ENCODE data around the gene TBX10. TPM values are rescaled to one million over a fixed set of nuclear protein-coding genes. Genes with fewer than 3 reads are reported as not detected.

The TBX10 gene
- total and polyA plus RNA-seq, 9 donors: not detected

Small RNAs within 50 kb of the gene (small RNA-seq; reads per million reads assigned to genes)
- not detected for gene AP003385.3
- not detected for gene RPL37P2

Other genes starting within 250 kb of the TBX10 start
- 10 to 100 TPM; 13.9 to 51.7 (median 23.5) TPM for gene RAD9A, start 247.8 kb downstream of the TBX10 start, total RNA-seq
- 10 to 100 TPM in 1 of 2 donors, 1 to 10 TPM in 1; 3.1 to 20.3 TPM for gene RAD9A, start 247.8 kb downstream of the TBX10 start, polyA plus RNA-seq
- gene PPP1CA, start 237.9 kb downstream of the TBX10 start, total RNA-seq: 10 to 100 TPM; 32.2 to 86.9 (median 55.5) TPM
- gene PPP1CA, start 237.9 kb downstream of the TBX10 start, polyA plus RNA-seq: 10 to 100 TPM; 43.7 to 54.9 TPM
- gene TBC1D10C, start 235.7 kb downstream of the TBX10 start, total RNA-seq: 1 to 10 TPM in 3 of 7 donors, under 1 TPM in 4; 0.15 to 2.0 (median 1.00) TPM
- gene TBC1D10C, start 235.7 kb downstream of the TBX10 start, polyA plus RNA-seq: 1 to 10 TPM in 1 of 2 donors, under 1 TPM in 1; 0.32 to 1.6 TPM
- 10 to 100 TPM in 1 of 7 donors, 1 to 10 TPM in 1, under 1 TPM in 5; 0.12 to 13.2 (median 0.66) TPM for gene CARNS1, start 224.1 kb downstream of the TBX10 start, total RNA-seq
- under 1 TPM; 0.45 to 0.58 TPM for gene CARNS1, start 224.1 kb downstream of the TBX10 start, polyA plus RNA-seq
- gene RPS6KB2, start 211.3 kb downstream of the TBX10 start, total RNA-seq: 10 to 100 TPM; 24.8 to 38.6 (median 33.1) TPM
- gene RPS6KB2, start 211.3 kb downstream of the TBX10 start, polyA plus RNA-seq: 10 to 100 TPM; 10.4 to 38.2 TPM
- 10 to 100 TPM in 1 of 7 donors, 1 to 10 TPM in 6; 2.4 to 10.7 (median 3.2) TPM for gene PTPRCAP, start 202.1 kb downstream of the TBX10 start, total RNA-seq
- gene PTPRCAP, start 202.1 kb downstream of the TBX10 start, polyA plus RNA-seq: 1 to 10 TPM in 1 of 2 donors, not detected in 1; 7.2 TPM
- gene CORO1B, start 196.3 kb downstream of the TBX10 start, total RNA-seq: 10 to 100 TPM; 31.1 to 80.5 (median 60.8) TPM
- 10 to 100 TPM in 1 of 2 donors, 1 to 10 TPM in 1; 2.8 to 74.3 TPM for gene CORO1B, start 196.3 kb downstream of the TBX10 start, polyA plus RNA-seq
- under 1 TPM in 1 of 7 donors, not detected in 6; 0.15 TPM for gene GPR152, start 187.0 kb downstream of the TBX10 start, total RNA-seq
- gene GPR152, start 187.0 kb downstream of the TBX10 start, polyA plus RNA-seq: not detected
- 1 to 10 TPM in 4 of 7 donors, under 1 TPM in 2, not detected in 1; 0.13 to 2.1 (median 1.2) TPM for gene CABP4, start 184.4 kb downstream of the TBX10 start, total RNA-seq
- gene CABP4, start 184.4 kb downstream of the TBX10 start, polyA plus RNA-seq: under 1 TPM; 0.62 to 0.92 TPM
- 10 to 100 TPM; 37.6 to 69.8 (median 44.8) TPM for gene TMEM134, start 170.5 kb downstream of the TBX10 start, total RNA-seq
- 10 to 100 TPM in 1 of 2 donors, 1 to 10 TPM in 1; 2.7 to 44.3 TPM for gene TMEM134, start 170.5 kb downstream of the TBX10 start, polyA plus RNA-seq
- gene AIP, start 156.7 kb downstream of the TBX10 start, total RNA-seq: 100 to 1,000 TPM in 1 of 7 donors, 10 to 100 TPM in 6; 49.1 to 103 (median 65.4) TPM
- gene AIP, start 156.7 kb downstream of the TBX10 start, polyA plus RNA-seq: 100 to 1,000 TPM in 1 of 2 donors, 10 to 100 TPM in 1; 33.5 to 114 TPM
- 10 to 100 TPM in 3 of 7 donors, 1 to 10 TPM in 4; 3.1 to 77.2 (median 9.5) TPM for gene PITPNM1, start 134.4 kb downstream of the TBX10 start, total RNA-seq
- 1 to 10 TPM; 5.3 to 6.1 TPM for gene PITPNM1, start 134.4 kb downstream of the TBX10 start, polyA plus RNA-seq
- 10 to 100 TPM; 15.8 to 66.1 (median 34.6) TPM for gene CDK2AP2, start 131.6 kb downstream of the TBX10 start, total RNA-seq
- 10 to 100 TPM in 1 of 2 donors, 1 to 10 TPM in 1; 3.8 to 35.9 TPM for gene CDK2AP2, start 131.6 kb downstream of the TBX10 start, polyA plus RNA-seq
- not detected for gene CABP2, start 116.3 kb downstream of the TBX10 start, total RNA-seq
- not detected for gene CABP2, start 116.3 kb downstream of the TBX10 start, polyA plus RNA-seq
- gene GSTP1, start 56.0 kb downstream of the TBX10 start, total RNA-seq: 1,000 to 10,000 TPM in 1 of 7 donors, 100 to 1,000 TPM in 6; 358 to 1,321 (median 474) TPM
- 100 to 1,000 TPM; 189 to 444 TPM for gene GSTP1, start 56.0 kb downstream of the TBX10 start, polyA plus RNA-seq
- gene NDUFV1, start 32.8 kb downstream of the TBX10 start, total RNA-seq: 100 to 1,000 TPM; 143 to 184 (median 169) TPM
- gene NDUFV1, start 32.8 kb downstream of the TBX10 start, polyA plus RNA-seq: 100 to 1,000 TPM in 1 of 2 donors, 10 to 100 TPM in 1; 47.7 to 133 TPM
- gene NUDT8, start 9.8 kb downstream of the TBX10 start, total RNA-seq: 10 to 100 TPM in 1 of 7 donors, 1 to 10 TPM in 6; 5.0 to 10.5 (median 8.1) TPM
- gene NUDT8, start 9.8 kb downstream of the TBX10 start, polyA plus RNA-seq: 1 to 10 TPM in 1 of 2 donors, not detected in 1; 5.7 TPM
- gene ACY3, start 11.0 kb upstream of the TBX10 start, total RNA-seq: under 1 TPM in 2 of 7 donors, not detected in 5; 0.24 to 0.25 TPM
- gene ACY3, start 11.0 kb upstream of the TBX10 start, polyA plus RNA-seq: under 1 TPM in 1 of 2 donors, not detected in 1; 0.07 TPM
- gene ALDH3B2, start 34.9 kb upstream of the TBX10 start, total RNA-seq: under 1 TPM in 4 of 7 donors, not detected in 3; 0.15 to 0.57 (median 0.27) TPM
- not detected for gene ALDH3B2, start 34.9 kb upstream of the TBX10 start, polyA plus RNA-seq